GM08714 (cell line): ENCODE results near the gene TFAM.

ENCODE experiments used
- H3K4me3 ChIP-seq: fragments of 200-500 bp; sonication (Bioruptor generic); 2 replicates; pipeline ENCODE4 v1.5.1; 2014; ENCODE audit warnings: mild to moderate bottlenecking, low read length, inconsistent platforms
- ZNF274 ChIP-seq: IDR thresholded peaks from 2 replicates; pipeline ENCODE4 v1.6.1; 2012; ENCODE audit warnings: mild to moderate bottlenecking, low read depth, low read length

The TFAM gene

DNA sequence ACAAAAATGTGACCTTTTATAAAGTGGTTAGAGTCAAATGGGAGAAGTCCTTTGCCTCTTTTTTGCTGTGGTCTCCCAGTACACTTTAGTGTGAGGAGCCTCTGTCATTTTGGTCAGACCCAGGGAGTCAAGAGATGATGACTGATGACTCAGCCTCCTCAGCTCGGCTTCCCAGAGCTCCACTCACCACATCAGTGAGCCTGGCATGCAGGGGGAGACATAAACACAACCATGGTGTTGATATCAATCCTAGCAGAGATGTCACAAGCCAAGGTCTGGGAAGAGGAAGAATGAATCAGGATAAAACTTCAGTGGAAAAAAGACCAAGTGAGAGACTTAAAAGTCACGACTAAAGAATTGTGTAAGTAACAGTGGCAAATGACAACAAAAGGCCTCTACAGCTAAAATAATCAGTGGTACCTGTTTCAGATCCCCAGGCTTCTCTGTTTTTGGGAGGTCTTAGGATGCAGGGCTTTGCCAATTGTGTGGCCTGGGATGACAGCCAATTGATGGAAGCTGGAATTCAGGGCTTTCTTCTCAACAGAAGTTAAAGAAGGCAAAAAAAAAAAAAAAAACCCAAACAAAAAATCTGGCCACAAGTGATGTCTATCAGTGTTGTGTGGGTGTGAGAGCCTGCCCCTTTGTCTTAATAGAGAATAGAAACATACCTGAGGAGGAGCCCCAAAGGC is 50.2 kb downstream of the TFAM start:
- TF ChIP-seq ZNF274: no peak

DNA sequence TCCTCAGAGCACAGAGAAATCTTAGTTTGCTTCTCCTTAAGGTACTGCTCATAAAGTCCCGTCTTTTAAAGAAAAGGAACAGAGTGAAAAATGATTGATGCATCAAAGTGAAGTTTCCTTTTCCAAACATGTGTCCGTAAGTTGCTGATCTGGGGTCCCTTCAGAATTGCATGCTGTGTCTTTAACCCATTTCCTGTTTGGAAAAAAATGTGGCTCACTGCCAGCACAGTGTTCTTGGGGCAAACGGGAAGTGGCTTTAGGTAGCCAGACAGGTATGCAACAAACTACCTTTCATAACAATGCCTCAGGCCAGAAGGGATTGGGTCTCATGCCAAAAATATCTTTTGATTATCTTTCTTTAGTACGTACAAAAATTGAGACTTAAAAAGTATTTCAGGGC is 50.9 kb downstream of the TFAM start:
- H3K4me3 ChIP-seq: no peak overlapping the region
- TF ChIP-seq ZNF274: no peak

More for the DNA sequence above, 50.2 kb downstream of the TFAM start:
- no peak overlapping the region for H3K4me3 ChIP-seq

DNA sequence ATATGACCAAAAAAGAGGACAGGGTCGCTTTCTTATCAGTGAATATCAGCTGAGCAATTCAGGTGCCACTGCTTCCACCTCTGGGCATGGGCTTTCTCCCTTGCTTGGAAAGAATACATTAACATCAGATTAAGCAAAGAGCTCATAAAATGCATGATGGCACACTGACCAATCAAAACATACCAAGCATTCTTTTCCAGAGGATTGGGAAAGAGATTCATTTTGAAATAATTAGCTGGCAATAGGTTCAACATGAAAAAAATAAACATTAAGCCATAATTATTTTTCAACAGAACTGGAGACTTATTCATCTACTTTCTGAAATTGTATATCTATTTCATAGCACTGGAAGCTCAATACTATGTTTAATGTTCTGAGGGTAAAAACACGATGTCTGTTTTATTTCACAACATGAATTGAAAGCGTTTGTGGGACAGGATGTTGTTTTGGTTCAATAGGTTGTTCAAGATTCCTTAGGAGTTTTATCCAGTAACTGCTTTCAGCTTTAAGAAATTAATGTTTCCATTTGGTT is 53.2 kb downstream of the TFAM start:
- no peak for TF ChIP-seq ZNF274
- no peak overlapping the region for H3K4me3 ChIP-seq

GRCh38 chr10:58438986-58439385 is 53.8 kb downstream of the TFAM start:
- H3K4me3 ChIP-seq: no peak overlapping the region
- TF ChIP-seq ZNF274: no peak

DNA sequence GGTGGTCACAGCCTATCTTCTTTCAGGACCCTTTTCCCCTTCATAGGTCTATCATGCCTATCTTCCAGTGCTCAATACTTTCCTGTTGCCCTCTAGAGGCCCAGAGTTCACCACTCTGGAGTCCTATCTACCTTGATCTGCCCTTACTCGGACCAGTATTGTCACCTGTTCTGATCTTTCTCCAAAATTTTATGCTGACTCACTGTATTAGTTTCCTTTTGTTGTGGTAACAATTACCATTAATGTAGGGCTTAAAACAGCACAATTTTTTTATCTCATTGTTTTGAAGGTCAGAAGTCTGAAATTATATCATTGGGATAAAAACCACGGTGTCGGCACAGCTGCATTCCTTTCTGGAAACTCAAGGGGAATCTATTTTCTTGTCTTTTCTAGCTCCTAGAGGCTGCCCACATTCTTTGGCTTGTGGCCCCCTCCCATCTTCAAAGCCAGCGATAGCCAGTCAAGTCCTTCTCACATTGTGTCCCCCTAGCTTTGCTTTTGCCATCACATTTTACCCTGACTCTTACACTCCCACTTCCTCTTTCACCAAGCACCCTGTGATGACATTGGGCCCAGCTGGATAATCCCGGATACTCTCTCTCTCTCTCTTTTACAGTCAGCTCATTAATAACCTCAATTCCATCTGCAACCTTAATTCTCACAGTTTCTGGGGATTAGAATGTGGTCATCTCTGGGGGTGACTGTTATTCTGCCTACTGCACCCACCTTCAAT is 54.6 kb downstream of the TFAM start:
- no peak overlapping the region for H3K4me3 ChIP-seq
- TF ChIP-seq ZNF274: no peak

DNA sequence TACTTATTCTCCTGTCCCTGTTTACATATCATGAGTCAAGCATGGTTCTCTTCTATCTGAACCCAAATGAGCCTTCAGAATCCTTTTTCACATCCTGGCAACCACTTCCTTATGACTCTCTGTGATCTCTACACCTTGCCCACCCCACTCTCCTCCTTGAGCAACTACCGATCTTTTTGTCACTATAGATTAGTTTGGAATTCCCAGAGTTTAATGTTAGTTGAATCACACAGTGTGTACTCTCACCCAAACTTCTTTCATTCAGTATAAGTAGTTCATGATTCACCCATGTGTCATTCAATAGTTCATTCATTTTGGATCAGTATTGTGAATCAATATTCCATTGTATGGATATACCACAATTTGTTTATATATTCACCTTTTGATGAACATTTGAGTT is 55.3 kb downstream of the TFAM start:
- no peak for TF ChIP-seq ZNF274
- no peak overlapping the region for H3K4me3 ChIP-seq

DNA sequence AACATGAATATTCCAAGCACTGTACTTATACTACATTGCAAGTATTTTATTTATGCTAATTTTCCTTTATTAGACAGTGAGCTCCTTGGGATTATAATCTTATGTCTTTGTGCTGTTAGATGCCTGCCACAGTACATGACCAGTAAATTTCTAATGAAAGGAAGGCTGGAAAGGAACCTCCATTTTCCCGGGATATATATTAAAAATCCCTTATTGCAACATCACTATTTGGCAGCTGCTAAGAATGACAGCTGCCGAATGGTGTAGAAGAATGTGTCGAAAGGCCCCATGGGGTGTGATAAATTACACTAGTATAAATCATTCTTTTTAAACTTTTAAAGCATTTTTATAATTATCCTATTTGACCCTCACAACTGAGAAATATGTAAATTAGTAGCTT is 59.1 kb downstream of the TFAM start:
- no peak overlapping the region for H3K4me3 ChIP-seq

DNA sequence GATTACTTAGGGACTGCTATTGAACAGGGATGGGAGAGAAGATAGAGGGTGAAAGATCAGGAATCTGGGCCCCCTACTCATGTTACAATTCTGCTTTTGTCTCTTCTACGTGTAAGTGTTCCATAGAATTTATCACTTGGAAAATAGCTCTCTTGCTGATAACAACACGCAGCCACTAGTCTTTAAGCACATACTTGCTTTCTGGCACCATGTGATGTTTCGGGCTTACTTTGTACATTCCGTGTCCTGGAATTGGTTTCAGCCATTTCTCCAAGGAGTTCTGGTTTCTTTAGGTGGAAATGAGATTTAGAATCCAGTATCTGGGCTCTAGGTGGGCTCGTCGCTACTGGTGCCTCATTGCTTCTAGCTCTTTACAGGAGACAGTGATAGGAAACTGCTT is 59.7 kb downstream of the TFAM start:
- TF ChIP-seq ZNF274: no peak
- no peak overlapping the region for H3K4me3 ChIP-seq

More for the DNA sequence above, 59.1 kb downstream of the TFAM start:
- no peak for TF ChIP-seq ZNF274

DNA sequence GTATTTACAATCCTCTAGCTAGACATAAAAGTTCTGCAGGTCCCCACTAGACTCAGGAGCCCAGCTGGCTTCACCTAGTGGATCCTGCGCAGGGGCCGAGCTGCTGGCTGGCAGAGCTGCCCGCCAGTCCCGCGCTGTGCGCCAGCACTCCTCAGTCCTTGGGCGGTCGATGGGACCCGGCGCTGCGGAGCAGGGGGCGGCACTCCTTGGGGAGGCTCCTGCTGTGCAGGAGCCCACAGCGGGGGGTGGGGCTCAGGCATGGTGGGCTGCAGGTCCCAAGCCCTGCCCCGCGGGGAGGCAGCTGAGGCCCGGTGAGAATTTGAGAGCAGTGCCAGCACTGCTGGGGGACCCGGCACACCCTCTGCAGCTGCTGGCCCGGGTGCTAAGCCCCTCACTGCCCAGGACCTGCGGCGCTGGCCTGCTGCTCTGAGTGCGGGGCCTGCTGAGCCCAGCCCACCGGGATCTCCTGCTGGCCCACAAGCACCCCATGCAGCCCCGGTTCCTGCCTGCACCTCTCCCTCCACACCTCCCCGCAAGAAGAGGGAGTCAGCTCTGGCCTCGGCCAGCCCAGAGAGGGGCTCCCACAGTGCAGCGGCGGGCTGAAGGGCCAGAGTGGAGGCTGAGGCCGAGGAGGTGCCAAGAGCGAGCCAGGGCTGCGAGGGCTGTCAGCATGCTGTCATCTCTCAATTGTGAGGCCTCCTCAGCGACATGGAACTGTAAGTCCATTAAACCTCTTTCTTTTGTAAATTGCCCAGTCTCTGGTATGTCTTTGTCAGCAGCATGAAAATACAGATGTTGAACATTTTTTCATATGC is 63.1 kb downstream of the TFAM start:
- TF ChIP-seq ZNF274: no peak
- no peak overlapping the region for H3K4me3 ChIP-seq
